GM23338 (cell line): ENCODE results near the gene MAPT.

ENCODE experiments used
- EZH2 ChIP-seq: fragments of 200-600 bp; sonication (generic); IDR thresholded peaks from one replicate; pipeline ENCODE4 v1.8.0; 2017; ENCODE audit warnings: antibody characterized with exemption, mild to moderate bottlenecking, low read depth; ENCODE audit not compliant: unreplicated experiment
- EZH2phosphoT487 ChIP-seq: fragments of 200-600 bp; sonication (generic); IDR thresholded peaks from one replicate; pipeline ENCODE4 v1.8.1; 2018; ENCODE audit warnings: antibody characterized with exemption; ENCODE audit not compliant: unreplicated experiment
- JUNB ChIP-seq: IDR thresholded peaks from one replicate; pipeline ENCODE4 v1.6.1; 2016; ENCODE audit warnings: antibody characterized with exemption; ENCODE audit not compliant: unreplicated experiment
- POLR2AphosphoS5 ChIP-seq: IDR thresholded peaks from 2 replicates; pipeline ENCODE4 v1.6.1; 2016; ENCODE audit warnings: antibody characterized with exemption, low read depth
- ZNF114 ChIP-seq: fragments of 250-450 bp; sonication (Bioruptor Pico); IDR thresholded peaks from 2 replicates; pipeline ENCODE4 v1.5.0; 2020; ENCODE audit warnings: mild to moderate bottlenecking, moderate library complexity
- ZNF331 ChIP-seq: fragments of 250-450 bp; sonication (Bioruptor Pico); IDR thresholded peaks from 2 replicates; pipeline ENCODE4 v1.5.0; 2020; ENCODE audit warnings: low read depth, mild to moderate bottlenecking, moderate library complexity
- TF ChIP-seq, protein P1 (sequence below), 2 experiments: fragments of 200-600 bp in 1 of 2; sonication (generic) in 1 of 2; conservative IDR thresholded peaks; 2 replicates each; pipeline versions ENCODE4 v1.5.1 to v1.6.1; 2016 to 2017; ENCODE audit warnings: antibody characterized with exemption in 2 of 2, low read depth in 2 of 2, mild to moderate bottlenecking in 2 of 2, moderate library complexity in 1 of 2
- TF ChIP-seq, protein P2 (sequence below): IDR thresholded peaks from one replicate; pipeline ENCODE4 v1.6.1; 2018; ENCODE audit warnings: antibody characterized with exemption; ENCODE audit not compliant: unreplicated experiment
- TF ChIP-seq, protein P3 (sequence below): fragments of 250-450 bp; sonication (Bioruptor Pico); IDR thresholded peaks from 2 replicates; pipeline ENCODE4 v1.5.0; 2020; ENCODE audit warnings: mild to moderate bottlenecking, moderate library complexity

DNA sequence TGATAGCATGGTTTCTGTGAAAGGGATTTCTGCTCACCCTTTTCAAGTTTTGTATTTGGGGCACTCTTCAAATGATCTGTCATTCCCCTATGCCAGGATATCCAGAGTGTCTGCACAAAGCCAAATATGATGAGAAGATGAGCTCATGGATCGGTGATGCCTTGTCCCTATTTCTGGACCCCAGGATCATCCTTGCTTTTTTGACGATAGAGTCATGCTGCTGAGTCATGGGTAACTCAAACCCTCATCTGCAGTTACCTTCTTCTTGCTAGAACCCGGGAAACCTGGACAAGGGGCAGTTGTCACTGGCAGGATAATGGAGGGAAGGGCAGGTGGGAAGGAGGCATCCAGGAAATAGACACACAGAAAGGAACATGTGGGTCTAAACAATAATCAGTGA is 17.8 kb upstream of the MAPT start:
- TF ChIP-seq, protein P1, sequence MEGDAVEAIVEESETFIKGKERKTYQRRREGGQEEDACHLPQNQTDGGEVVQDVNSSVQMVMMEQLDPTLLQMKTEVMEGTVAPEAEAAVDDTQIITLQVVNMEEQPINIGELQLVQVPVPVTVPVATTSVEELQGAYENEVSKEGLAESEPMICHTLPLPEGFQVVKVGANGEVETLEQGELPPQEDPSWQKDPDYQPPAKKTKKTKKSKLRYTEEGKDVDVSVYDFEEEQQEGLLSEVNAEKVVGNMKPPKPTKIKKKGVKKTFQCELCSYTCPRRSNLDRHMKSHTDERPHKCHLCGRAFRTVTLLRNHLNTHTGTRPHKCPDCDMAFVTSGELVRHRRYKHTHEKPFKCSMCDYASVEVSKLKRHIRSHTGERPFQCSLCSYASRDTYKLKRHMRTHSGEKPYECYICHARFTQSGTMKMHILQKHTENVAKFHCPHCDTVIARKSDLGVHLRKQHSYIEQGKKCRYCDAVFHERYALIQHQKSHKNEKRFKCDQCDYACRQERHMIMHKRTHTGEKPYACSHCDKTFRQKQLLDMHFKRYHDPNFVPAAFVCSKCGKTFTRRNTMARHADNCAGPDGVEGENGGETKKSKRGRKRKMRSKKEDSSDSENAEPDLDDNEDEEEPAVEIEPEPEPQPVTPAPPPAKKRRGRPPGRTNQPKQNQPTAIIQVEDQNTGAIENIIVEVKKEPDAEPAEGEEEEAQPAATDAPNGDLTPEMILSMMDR (conservative IDR thresholded peaks at IDR 0.05; ENCODE audit: low read depth in 2 of 2) = no peak
- TF ChIP-seq POLR2AphosphoS5 = no peak
- TF ChIP-seq EZH2 = no peak
- TF ChIP-seq ZNF331 (CRISPR knock-in tag) = no peak
- no peak for TF ChIP-seq EZH2phosphoT487
- TF ChIP-seq, protein P2, sequence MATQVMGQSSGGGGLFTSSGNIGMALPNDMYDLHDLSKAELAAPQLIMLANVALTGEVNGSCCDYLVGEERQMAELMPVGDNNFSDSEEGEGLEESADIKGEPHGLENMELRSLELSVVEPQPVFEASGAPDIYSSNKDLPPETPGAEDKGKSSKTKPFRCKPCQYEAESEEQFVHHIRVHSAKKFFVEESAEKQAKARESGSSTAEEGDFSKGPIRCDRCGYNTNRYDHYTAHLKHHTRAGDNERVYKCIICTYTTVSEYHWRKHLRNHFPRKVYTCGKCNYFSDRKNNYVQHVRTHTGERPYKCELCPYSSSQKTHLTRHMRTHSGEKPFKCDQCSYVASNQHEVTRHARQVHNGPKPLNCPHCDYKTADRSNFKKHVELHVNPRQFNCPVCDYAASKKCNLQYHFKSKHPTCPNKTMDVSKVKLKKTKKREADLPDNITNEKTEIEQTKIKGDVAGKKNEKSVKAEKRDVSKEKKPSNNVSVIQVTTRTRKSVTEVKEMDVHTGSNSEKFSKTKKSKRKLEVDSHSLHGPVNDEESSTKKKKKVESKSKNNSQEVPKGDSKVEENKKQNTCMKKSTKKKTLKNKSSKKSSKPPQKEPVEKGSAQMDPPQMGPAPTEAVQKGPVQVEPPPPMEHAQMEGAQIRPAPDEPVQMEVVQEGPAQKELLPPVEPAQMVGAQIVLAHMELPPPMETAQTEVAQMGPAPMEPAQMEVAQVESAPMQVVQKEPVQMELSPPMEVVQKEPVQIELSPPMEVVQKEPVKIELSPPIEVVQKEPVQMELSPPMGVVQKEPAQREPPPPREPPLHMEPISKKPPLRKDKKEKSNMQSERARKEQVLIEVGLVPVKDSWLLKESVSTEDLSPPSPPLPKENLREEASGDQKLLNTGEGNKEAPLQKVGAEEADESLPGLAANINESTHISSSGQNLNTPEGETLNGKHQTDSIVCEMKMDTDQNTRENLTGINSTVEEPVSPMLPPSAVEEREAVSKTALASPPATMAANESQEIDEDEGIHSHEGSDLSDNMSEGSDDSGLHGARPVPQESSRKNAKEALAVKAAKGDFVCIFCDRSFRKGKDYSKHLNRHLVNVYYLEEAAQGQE = no peak
- TF ChIP-seq, protein P3, sequence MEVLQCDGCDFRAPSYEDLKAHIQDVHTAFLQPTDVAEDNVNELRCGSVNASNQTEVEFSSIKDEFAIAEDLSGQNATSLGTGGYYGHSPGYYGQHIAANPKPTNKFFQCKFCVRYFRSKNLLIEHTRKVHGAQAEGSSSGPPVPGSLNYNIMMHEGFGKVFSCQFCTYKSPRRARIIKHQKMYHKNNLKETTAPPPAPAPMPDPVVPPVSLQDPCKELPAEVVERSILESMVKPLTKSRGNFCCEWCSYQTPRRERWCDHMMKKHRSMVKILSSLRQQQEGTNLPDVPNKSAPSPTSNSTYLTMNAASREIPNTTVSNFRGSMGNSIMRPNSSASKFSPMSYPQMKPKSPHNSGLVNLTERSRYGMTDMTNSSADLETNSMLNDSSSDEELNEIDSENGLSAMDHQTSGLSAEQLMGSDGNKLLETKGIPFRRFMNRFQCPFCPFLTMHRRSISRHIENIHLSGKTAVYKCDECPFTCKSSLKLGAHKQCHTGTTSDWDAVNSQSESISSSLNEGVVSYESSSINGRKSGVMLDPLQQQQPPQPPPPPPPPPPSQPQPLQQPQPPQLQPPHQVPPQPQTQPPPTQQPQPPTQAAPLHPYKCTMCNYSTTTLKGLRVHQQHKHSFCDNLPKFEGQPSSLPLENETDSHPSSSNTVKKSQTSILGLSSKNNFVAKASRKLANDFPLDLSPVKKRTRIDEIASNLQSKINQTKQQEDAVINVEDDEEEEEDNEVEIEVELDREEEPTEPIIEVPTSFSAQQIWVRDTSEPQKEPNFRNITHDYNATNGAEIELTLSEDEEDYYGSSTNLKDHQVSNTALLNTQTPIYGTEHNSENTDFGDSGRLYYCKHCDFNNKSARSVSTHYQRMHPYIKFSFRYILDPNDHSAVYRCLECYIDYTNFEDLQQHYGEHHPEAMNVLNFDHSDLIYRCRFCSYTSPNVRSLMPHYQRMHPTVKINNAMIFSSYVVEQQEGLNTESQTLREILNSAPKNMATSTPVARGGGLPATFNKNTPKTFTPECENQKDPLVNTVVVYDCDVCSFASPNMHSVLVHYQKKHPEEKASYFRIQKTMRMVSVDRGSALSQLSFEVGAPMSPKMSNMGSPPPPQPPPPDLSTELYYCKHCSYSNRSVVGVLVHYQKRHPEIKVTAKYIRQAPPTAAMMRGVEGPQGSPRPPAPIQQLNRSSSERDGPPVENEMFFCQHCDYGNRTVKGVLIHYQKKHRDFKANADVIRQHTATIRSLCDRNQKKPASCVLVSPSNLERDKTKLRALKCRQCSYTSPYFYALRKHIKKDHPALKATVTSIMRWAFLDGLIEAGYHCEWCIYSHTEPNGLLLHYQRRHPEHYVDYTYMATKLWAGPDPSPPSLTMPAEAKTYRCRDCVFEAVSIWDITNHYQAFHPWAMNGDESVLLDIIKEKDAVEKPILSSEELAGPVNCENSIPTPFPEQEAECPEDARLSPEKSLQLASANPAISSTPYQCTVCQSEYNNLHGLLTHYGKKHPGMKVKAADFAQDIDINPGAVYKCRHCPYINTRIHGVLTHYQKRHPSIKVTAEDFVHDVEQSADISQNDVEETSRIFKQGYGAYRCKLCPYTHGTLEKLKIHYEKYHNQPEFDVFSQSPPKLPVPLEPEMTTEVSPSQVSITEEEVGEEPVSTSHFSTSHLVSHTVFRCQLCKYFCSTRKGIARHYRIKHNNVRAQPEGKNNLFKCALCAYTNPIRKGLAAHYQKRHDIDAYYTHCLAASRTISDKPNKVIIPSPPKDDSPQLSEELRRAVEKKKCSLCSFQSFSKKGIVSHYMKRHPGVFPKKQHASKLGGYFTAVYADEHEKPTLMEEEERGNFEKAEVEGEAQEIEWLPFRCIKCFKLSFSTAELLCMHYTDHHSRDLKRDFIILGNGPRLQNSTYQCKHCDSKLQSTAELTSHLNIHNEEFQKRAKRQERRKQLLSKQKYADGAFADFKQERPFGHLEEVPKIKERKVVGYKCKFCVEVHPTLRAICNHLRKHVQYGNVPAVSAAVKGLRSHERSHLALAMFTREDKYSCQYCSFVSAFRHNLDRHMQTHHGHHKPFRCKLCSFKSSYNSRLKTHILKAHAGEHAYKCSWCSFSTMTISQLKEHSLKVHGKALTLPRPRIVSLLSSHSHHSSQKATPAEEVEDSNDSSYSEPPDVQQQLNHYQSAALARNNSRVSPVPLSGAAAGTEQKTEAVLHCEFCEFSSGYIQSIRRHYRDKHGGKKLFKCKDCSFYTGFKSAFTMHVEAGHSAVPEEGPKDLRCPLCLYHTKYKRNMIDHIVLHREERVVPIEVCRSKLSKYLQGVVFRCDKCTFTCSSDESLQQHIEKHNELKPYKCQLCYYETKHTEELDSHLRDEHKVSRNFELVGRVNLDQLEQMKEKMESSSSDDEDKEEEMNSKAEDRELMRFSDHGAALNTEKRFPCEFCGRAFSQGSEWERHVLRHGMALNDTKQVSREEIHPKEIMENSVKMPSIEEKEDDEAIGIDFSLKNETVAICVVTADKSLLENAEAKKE (CRISPR knock-in tag) = no peak
- TF ChIP-seq ZNF114 (CRISPR knock-in tag) = no peak
- TF ChIP-seq JUNB = no peak
